T-helper 1 cell treated with Interleukin-12 subunit alpha and Interleukin-12 subunit beta and Interleukin-4 antibody, amounts not matched to agents 30 μg/mL and 1 μg/mL, for 36 hours (primary cell): Measurements from ENCODE around the gene PTCH1.

Experiments used
- H3K27ac Mint-ChIP-seq: one replicate; pipeline ENCODE4 v1.8.0; 2021; ENCODE audit warnings: mild to moderate bottlenecking, mixed read lengths
- H3K27me3 Mint-ChIP-seq: one replicate; pipeline ENCODE4 v1.8.0; 2021; ENCODE audit warnings: low read depth, mixed read lengths
- H3K36me3 Mint-ChIP-seq: one replicate; pipeline ENCODE4 v1.8.0; 2021; ENCODE audit warnings: low read depth, mixed read lengths
- H3K4me1 Mint-ChIP-seq: one replicate; pipeline ENCODE4 v1.8.0; 2021; ENCODE audit warnings: low read depth, mixed read lengths
- H3K4me3 Mint-ChIP-seq: one replicate; pipeline ENCODE4 v1.8.0; 2021; ENCODE audit warnings: mild to moderate bottlenecking, moderate library complexity, mixed read lengths
- H3K9me3 Mint-ChIP-seq: one replicate; pipeline ENCODE4 v1.8.0; 2021; ENCODE audit warnings: mixed read lengths

The PTCH1 gene

DNA sequence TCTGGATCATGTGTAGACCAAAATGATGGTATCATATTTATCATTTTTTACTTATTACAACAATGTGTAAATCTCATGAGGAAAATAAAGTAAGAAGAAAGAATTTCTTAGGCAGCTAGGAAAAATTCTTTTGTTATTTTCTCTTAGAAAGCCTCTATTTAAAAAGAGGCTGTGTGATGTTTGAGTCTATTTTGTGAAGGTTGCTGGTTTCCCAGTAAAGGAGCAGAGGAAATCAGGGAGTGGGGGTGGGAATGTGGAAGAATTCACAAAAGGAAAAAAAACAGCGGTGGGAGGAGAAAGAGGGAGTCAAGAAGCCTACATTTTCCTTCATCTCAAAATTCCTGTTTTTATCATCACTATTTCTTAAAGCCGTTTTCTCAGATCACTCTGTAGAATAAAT, 20.1 kb downstream of the PTCH1 start:
- H3K4me1 Mint-ChIP-seq: peaks cover 38% of the 10 kb centered on the region
- peaks cover 34% of the 10 kb centered on the region for H3K27me3 Mint-ChIP-seq
- no peaks in the 10 kb centered on the region for H3K9me3 Mint-ChIP-seq
- H3K27ac Mint-ChIP-seq: no peak overlapping the region
- H3K4me3 Mint-ChIP-seq: no peak overlapping the region
- H3K36me3 Mint-ChIP-seq: no peaks in the 10 kb centered on the region

DNA sequence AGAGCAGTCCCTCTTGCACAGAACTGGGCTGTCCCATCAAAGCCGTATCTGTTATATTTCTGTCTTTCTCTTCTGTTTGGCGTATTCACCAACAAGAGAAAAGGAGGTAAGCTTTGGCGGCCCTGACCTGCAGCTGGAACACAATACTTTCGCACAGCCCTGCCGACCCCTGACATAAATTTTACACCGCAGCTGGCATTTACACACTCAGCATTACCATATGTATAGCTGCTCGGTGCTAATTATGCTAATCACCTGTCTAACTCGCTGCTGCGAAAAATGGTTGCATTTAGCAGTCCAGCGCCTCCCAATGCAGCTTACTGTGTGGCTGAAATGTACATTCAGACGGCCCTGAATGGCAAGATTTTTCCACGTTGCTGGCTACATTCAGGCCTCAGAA, 20.8 kb downstream of the PTCH1 start:
- peaks cover 39% of the 10 kb centered on the region for H3K4me1 Mint-ChIP-seq
- H3K36me3 Mint-ChIP-seq: no peaks in the 10 kb centered on the region
- H3K27me3 Mint-ChIP-seq: peaks cover 29% of the 10 kb centered on the region
- no peaks in the 10 kb centered on the region for H3K9me3 Mint-ChIP-seq
- H3K27ac Mint-ChIP-seq: no peak overlapping the region
- H3K4me3 Mint-ChIP-seq: no peak overlapping the region

DNA sequence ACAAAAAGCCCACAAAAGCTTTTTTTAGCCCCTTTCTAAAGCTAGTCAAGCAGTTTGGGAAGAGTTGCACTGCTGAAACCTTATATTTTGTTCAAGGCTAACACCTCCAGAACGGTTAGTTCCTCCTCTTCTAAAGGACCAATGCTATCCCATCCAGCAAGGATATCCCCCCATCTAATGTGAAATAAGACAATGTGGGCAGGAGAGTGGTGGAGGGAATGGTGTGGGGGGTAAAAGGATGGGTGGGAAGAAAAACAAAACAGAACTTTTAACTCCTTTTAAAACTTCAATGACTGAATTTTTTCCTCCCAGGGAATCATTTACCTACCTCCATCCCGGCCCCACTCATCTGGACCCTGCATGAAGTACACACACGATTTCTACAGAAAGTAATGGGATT, 21.2 kb downstream of the PTCH1 start:
- Mint-ChIP-seq H3K4me3 (no peak overlapping the region), H3K4me1 (peaks cover 39% of the 10 kb centered on the region), H3K27me3 (peaks cover 28% of the 10 kb centered on the region), H3K27ac (no peak overlapping the region), H3K36me3 (no peaks in the 10 kb centered on the region), H3K9me3 (no peaks in the 10 kb centered on the region)

DNA sequence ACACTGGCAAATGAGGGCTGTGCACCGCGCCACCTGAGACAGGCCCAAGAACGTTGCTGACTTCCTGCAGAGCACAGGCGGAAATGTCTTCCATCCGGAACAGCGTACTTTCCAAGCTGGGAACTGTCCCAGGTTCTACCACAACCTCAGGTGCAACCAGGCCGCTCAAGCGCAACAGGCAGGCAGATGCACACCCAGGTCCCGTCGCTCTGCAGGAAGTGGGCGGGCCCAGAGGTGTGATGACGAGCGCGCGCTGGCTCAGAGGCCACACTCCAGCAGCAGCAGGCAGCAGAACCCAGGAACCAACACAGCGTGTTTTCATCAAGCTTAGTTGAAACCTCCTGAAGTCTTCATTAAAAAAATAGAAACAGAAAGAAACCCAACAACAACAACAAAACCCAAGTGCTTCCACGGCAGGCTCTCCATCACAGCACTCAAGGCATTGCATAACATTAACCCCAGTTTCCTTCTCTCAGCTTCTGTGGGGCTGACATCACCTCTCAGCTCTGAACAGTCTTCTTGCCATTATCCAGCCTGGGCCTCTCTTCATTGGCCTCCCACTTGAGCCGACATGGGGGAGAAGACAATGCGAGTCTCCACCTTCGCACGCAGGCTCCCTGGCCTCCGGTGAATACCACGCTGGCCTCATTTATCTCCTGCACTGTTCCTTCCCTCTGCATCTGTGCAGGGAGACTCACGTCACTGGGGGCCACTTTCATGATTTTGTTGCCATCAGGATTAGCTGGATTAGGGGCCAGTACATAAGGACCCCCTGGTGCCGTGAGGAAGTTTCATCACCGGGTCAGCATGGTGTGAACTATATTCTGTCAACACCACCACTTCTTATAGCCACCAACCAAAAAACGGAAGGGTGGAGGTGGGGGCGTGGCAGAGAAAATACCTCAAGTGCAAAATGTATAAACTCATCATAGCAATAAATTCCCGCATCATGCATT, 22.1 kb downstream of the PTCH1 start:
- peaks cover 21% of the 10 kb centered on the region for H3K27me3 Mint-ChIP-seq
- H3K4me3 Mint-ChIP-seq: peak overlapping the region; percentile 69
- H3K36me3 Mint-ChIP-seq: no peaks in the 10 kb centered on the region
- peak overlapping the region; percentile 94 for H3K27ac Mint-ChIP-seq
- no peaks in the 10 kb centered on the region for H3K9me3 Mint-ChIP-seq
- peaks cover 39% of the 10 kb centered on the region for H3K4me1 Mint-ChIP-seq

DNA sequence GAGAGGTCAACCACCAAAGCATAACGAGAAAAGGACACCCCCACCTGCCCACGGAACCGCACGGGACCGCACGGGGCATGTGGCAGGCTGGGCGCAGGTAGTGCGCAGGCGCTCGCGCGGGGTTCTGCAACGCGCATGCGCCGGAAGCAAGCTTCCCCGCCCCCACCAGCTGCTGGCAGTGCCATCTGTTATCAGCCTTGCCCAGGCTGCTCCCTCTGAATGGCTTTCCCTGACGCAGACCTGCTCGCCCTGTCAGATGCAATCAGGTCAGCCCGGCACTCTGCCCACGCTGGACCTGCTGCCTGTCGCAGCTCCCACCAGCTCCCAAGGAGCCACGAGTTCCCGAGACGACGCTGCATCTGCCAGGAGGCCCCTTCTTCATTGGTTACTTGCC, 22.8 kb downstream of the PTCH1 start:
- peak overlapping the region; percentile 94 for H3K27ac Mint-ChIP-seq
- no peaks in the 10 kb centered on the region for H3K36me3 Mint-ChIP-seq
- H3K9me3 Mint-ChIP-seq: no peaks in the 10 kb centered on the region
- peak overlapping the region; percentile 69 for H3K4me3 Mint-ChIP-seq
- peaks cover 18% of the 10 kb centered on the region for H3K27me3 Mint-ChIP-seq
- peaks cover 39% of the 10 kb centered on the region for H3K4me1 Mint-ChIP-seq

DNA sequence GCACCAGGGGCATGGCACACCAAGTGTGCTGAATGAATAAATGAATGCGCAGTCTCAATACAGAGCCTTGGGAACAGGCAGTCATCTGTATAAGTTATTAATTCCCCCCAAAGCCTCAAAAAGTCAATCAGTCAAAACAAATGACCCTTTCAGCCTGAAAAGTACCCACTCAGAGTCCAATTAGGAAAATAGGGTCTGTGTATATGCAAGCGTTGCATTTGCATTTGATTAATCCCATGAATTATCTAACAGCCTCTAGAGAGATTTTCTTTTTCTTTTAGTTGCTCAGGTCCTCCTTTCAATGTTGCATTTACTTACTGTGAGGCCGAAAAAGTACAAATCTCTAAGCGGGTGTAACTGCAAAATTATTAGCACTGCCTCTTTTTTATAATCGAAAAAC, 23.4 kb downstream of the PTCH1 start:
- H3K4me3 Mint-ChIP-seq: no peak overlapping the region
- H3K9me3 Mint-ChIP-seq: no peaks in the 10 kb centered on the region
- no peaks in the 10 kb centered on the region for H3K36me3 Mint-ChIP-seq
- H3K4me1 Mint-ChIP-seq: peaks cover 39% of the 10 kb centered on the region
- peaks cover 17% of the 10 kb centered on the region for H3K27me3 Mint-ChIP-seq
- no peak overlapping the region for H3K27ac Mint-ChIP-seq

DNA sequence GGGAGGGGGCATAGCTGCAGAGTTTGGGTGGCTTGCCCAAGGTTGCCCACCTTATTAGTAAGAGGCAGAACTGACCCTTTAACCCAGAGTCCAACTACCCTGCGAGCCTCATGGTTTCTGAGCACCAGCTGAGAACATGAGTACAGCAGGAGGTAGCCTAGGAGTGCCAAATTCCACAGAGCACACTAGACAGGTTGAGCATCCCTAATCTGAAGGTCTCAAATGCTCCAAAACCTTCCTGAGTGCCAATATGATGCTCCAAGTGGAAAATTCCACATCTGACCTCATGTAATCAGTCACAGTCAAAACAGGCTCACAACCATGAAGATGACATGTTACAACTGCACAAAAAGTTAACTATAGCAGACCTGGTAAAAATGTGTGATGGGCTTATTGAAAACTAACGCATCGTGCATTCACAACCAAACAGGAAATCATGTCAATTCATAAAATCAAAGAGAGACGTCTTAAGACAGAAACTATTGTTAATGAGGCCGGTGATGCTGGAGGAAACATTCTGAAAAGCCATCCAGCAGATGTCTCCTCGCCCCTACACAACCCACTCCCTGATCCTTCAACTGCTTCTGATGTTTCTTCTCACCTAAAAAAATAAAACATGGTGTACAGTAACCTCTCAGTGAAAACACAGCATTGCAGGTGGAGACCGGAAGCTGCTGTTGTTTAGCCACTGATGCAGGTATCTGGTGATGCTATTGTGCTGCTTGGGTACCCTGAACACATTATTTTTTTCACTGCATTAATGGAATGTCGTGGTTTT, 25.0 kb downstream of the PTCH1 start:
- Mint-ChIP-seq H3K27ac (no peak overlapping the region), H3K36me3 (no peaks in the 10 kb centered on the region), H3K9me3 (no peaks in the 10 kb centered on the region), H3K4me1 (peaks cover 35% of the 10 kb centered on the region), H3K4me3 (no peak overlapping the region), H3K27me3 (peaks cover 14% of the 10 kb centered on the region)

DNA sequence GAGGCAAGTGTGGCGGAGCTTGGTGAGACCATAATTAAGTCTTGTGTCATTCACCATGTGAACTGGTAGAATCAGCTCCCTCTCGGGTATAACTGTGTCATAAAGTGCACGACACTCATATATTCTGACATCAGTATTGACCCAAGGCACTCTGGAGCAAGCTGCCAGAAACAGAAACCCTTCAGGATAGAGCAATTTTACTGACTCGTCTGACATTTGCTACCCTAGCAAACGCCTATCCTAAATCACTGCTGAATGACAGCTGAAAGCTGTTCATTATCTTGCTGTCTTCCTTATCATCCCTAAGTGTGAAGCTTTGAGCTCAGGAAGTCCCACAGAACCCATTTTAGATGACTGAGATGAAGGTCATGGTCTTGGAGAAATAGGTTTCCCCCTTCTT, 27.8 kb downstream of the PTCH1 start:
- Mint-ChIP-seq H3K4me3 (no peak overlapping the region), H3K4me1 (peaks cover 16% of the 10 kb centered on the region), H3K27me3 (peaks cover 12% of the 10 kb centered on the region), H3K9me3 (no peaks in the 10 kb centered on the region), H3K36me3 (no peaks in the 10 kb centered on the region), H3K27ac (no peak overlapping the region)

DNA sequence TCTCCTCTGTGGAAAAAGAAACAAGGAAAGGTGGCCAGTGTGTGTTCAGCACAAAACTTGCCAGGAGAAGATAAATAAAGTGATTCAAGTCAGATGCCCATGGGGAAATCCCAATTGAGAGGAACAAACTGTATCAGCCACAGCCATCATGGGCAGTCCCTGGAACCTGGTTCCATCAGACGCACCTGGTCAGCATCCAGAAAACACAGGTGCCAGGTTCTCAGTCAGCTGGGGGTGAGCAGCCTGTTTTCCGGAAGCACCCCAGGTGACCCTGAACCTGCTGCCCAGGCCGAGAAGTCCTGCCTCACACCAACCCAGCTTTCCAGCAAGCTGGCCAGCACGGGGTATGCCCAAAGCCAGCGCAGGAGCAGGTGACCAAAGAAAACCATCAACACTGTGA, 30.5 kb downstream of the PTCH1 start:
- H3K9me3 Mint-ChIP-seq: no peaks in the 10 kb centered on the region
- H3K27me3 Mint-ChIP-seq: peaks cover 20% of the 10 kb centered on the region
- H3K36me3 Mint-ChIP-seq: no peaks in the 10 kb centered on the region
- no peak overlapping the region for H3K4me3 Mint-ChIP-seq
- H3K27ac Mint-ChIP-seq: no peak overlapping the region
- peaks cover 1% of the 10 kb centered on the region for H3K4me1 Mint-ChIP-seq

DNA sequence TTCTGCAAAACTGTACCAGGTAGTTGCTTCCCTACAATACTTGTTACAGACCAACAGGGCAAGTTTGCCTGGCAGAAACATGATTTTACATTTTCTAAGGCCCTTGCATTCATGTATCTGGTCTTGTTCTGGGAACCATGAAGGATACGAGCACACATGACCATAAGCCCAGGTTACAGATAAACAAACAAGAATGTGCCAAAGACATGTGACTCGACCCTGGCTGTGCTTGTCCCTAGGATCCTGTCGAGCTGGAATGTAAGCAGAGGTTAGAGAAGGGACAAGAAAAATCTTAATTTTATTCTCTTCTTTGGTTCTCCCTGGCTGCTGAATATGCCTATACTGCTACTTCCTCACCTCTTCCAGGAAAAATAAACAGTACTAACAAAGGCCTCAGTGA, 32.5 kb downstream of the PTCH1 start:
- H3K4me3 Mint-ChIP-seq: no peak overlapping the region
- H3K4me1 Mint-ChIP-seq: peaks cover 4% of the 10 kb centered on the region
- H3K36me3 Mint-ChIP-seq: no peaks in the 10 kb centered on the region
- H3K27me3 Mint-ChIP-seq: peaks cover 23% of the 10 kb centered on the region
- no peak overlapping the region for H3K27ac Mint-ChIP-seq
- no peaks in the 10 kb centered on the region for H3K9me3 Mint-ChIP-seq

DNA sequence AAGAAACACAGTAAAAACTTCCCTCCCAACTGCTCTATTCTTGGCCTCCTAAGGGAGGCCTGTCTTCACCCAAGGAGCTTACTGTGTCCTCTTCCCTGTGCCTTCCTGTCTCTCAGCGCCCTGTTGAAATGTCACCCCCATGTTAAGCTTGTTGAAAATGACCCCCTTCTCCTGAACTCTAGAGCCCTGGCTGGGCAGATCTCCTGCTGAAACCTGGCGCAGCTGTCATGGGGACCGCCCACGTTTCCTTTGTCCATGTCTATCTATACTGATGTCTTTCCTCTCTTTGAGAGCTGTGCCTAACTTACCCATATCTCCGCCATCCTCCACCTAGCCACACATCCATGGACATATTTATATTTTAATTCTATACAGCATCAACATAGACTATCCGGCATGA, 33.3 kb downstream of the PTCH1 start:
- peaks cover 23% of the 10 kb centered on the region for H3K27me3 Mint-ChIP-seq
- H3K9me3 Mint-ChIP-seq: no peaks in the 10 kb centered on the region
- no peak overlapping the region for H3K27ac Mint-ChIP-seq
- no peaks in the 10 kb centered on the region for H3K36me3 Mint-ChIP-seq
- H3K4me3 Mint-ChIP-seq: no peak overlapping the region
- peaks cover 4% of the 10 kb centered on the region for H3K4me1 Mint-ChIP-seq

DNA sequence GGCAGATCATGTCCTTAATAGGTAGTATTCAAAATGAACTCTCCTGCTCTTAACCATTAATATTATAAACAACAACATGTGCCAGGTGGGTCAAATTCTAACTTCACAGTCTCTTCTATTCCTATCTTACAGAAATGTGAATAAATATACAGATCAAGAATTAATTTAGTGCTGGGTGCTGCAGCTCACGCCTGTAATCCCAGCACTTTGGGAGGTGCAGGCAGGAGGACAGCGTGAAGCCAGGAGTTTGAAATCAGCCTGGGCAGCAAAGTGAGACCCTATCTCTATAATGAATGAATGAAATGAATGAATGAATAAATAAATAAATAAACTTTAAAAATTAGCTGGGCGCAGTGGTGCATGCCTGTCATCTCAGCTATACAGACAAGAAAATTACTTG, 34.1 kb downstream of the PTCH1 start:
- no peak overlapping the region for H3K4me3 Mint-ChIP-seq
- H3K27ac Mint-ChIP-seq: no peak overlapping the region
- peaks cover 4% of the 10 kb centered on the region for H3K4me1 Mint-ChIP-seq
- H3K36me3 Mint-ChIP-seq: peaks cover 2% of the 10 kb centered on the region
- H3K27me3 Mint-ChIP-seq: peaks cover 18% of the 10 kb centered on the region
- H3K9me3 Mint-ChIP-seq: no peaks in the 10 kb centered on the region

DNA sequence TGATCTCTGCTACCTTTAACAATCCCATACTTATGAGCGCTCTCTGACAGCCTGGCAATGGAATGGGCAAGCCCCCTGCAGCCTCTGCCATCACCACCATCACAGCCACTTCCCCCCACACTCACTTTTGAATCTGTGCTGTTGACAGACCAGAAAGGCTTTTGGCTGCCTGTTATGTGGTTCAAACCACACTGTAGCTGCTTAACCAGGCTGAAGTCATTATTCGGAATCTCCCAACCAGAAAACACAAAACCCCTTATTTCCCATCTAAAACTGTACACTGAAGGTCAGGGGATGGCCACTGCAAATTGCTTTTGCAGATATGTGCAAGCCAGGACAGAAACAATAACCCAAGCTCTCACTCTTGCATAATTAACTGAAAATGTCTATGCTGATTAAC, 35.8 kb downstream of the PTCH1 start:
- Mint-ChIP-seq H3K4me3 (no peak overlapping the region), H3K9me3 (no peaks in the 10 kb centered on the region), H3K27me3 (peaks cover 18% of the 10 kb centered on the region), H3K36me3 (peaks cover 3% of the 10 kb centered on the region), H3K4me1 (peaks cover 4% of the 10 kb centered on the region), H3K27ac (no peak overlapping the region)

DNA sequence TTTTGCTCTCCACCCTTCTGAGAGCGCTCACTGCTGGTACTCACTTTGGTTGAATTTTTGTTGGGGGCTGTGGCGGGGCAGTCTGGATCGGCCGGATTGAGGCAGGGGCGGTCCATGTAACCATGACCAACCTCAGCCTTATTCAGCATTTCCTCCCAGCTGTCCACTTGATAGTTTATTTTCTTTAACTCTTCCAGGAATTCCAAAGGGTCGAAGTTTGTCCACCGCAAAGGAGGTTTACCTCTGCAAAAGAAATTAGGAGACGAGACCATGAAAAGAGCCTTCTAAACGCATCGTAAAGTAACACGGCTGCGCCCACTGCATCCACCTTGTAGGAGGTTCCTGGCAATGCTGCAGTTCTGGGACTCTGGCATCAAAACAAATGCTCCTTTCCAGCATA, 36.4 kb downstream of the PTCH1 start:
- Mint-ChIP-seq H3K9me3 (no peaks in the 10 kb centered on the region), H3K4me1 (peaks cover 4% of the 10 kb centered on the region), H3K27me3 (peaks cover 18% of the 10 kb centered on the region), H3K4me3 (no peak overlapping the region), H3K36me3 (peaks cover 3% of the 10 kb centered on the region), H3K27ac (no peak overlapping the region)

DNA sequence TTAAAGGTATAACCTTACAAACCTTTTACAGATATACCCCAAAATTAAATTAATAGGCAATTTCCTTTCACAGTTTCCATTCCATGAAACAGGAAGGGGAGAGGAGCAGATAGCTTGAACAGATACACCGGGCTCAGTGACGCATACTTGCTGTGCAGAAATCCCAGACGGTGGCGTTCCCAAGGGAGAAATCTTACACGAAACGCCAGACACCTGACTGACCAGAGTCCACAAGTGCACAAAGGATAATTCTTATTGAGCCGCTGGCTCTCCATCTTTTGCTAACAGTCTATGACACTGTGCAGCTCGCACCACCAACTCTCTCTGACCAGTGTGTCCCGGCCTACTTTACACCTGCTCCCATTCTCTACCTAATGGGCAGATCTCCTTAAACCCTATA, 37.4 kb downstream of the PTCH1 start:
- H3K27ac Mint-ChIP-seq: no peak overlapping the region
- no peaks in the 10 kb centered on the region for H3K9me3 Mint-ChIP-seq
- H3K27me3 Mint-ChIP-seq: peaks cover 18% of the 10 kb centered on the region
- H3K4me1 Mint-ChIP-seq: peaks cover 4% of the 10 kb centered on the region
- no peak overlapping the region for H3K4me3 Mint-ChIP-seq
- peaks cover 5% of the 10 kb centered on the region for H3K36me3 Mint-ChIP-seq
